Stimulated activated CD8-positive, alpha-beta memory T cell treated with anti-CD3 and anti-CD28 coated beads, Interleukin-15, amount 100 ng/mL, for 4 hours (primary cell): ENCODE results near the gene RPS15.
A peak's percentile ranks its signal among the peaks of the same experiment; 100 is the strongest.
"Not testable (repeated sequence)": the region's sequence is repeated elsewhere in the genome, so short reads cannot be mapped to it uniquely, and the experiment has no call there.

Source experiments
- DNase-seq, 2 donors: peaks; one replicate each; pipeline ENCODE4 v3.0.0-alpha.2; 2020; ENCODE audit warnings: low read depth in 2 of 2

RPS15 gene

DNA sequence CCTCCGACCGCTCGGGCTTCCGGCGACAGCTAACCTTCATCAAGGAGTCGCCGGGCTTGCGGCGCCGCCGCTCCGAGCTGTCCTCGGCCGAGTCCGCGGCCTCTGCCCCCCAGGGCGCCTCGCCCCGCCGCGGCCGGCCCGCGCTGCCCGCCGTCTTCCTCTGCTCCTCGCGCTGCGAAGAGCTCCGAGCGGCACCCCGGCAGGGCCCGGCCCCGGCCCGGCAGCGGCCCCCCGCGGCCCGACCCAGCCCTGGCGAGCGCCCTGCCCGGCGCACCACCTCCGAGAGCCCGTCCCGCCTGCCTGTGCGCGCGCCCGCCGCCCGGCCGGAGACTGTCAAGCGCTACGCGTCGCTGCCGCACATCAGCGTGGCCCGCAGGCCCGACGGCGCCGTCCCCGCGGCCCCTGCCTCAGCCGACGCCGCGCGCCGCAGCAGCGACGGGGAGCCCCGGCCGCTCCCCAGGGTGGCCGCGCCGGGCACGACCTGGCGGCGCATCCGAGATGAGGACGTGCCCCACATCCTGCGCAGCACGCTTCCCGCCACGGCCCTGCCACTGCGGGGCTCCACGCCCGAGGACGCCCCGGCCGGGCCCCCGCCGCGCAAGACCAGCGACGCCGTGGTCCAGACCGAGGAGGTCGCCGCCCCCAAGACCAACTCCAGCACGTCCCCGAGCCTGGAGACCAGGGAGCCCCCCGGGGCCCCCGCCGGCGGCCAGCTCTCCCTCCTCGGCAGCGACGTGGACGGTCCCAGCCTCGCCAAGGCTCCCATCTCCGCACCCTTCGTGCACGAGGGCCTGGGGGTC, 31.3 kb downstream of the RPS15 start:
- DNase-seq, result no peak

DNA sequence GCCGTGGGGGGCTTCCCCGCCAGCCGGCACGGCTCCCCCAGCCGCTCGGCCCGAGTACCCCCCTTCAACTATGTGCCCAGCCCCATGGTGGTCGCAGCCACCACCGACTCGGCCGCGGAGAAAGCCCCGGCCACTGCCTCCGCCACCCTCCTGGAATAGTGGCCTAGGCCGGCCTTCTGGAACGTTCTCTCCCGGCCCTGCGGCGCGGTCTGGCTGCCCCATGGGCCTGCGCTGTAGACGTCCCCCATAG, 31.8 kb downstream of the RPS15 start:
- no peak for DNase-seq

DNA sequence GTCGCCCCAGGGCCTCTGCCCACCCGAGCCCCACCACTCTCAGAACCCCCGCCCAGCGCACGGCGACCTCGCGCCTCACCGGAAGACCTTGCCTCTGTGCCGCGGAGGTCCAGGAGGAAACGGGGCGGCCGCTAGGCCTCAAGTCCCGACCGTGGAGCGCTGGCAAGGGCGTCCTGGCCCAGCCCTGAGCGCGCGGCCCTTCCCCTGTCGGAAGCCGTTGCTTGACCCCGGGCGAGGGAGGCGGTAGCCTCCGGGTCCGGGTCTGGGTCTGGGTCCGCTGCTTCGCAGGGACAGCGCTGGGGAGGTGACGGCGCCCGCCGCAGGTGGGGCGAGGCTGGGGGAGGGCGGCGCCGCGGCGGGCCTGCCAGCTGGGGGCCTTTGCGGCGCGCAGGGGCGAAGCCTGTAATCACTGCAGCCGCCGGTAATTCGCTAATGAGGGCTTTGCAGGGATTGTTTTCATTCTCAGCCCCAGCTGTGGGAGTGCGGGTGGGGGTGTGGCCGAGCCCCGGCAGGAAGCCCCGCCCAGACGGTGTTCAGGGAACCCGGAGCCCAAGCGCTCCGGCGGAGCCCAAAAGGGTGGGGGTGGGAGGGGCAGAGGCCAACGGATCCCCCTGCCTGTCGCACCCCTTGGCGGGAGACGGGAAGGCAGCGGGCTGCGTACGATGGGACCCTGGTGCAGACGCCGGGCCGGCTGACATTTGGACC, 32.3 kb downstream of the RPS15 start:
- DNase-seq, result peak in 1 of 2 donors; percentile 38

DNA sequence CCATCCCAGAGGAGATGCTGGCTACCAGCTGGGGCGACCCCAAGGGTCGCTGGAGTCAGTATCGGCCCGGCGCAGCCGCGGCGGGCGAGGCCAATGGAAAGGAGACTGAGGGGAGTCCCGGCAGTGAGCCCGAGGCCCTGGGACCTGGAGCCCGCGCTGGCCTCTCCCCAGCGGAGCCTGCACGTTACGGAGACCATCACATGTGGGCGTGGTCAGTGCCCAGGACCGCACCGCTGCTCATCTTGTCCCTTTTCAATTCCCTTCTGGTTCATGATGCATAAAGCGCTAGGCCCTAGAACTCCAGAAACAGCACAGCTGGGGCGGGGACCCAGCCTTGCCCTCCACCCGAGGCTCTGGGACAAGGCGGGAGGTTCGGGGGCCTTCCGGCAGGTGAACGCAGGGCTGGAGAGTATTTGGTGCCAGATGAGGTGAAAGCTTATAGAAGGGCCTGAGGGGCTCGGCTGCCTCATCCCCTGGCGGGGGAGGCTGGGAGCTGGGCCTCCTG, 32.9 kb downstream of the RPS15 start:
- no peak for DNase-seq

DNA sequence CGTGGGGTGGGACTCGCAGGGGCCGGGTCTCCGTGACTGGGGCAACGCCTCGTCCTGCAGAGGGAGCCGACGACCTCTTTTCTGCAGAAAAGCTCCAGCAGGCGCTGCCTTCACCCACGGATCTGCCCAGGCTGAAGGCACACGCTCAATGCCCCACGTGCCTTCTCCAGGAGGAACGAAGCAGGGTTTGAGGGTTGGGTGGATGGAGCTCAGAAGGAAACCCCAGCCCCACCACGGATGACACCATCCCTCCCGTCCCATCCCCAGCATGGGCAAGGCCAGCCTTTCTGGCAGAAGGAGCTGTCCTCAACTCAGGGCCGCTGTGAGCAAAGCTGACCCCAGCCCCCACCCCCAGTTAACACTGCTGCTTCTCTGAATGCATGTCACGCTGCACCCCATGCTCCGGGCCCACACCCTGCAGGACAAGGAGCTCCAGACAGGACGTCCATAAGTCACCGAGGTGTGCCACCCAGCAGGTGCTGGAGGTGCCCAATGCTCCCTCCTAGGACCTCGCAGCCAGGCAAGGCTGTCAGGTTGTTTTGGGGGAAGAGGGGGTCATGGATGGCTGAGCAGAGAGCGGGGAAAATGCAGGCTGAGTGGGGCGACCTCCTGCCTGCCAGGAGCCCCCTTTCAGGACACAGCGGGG, 33.4 kb downstream of the RPS15 start:
- DNase-seq, result no peak

- DNase-seq, result no peak
Measured at GRCh38 chr19:1472231-1473084, 34.3 kb downstream of the RPS15 start.

DNA sequence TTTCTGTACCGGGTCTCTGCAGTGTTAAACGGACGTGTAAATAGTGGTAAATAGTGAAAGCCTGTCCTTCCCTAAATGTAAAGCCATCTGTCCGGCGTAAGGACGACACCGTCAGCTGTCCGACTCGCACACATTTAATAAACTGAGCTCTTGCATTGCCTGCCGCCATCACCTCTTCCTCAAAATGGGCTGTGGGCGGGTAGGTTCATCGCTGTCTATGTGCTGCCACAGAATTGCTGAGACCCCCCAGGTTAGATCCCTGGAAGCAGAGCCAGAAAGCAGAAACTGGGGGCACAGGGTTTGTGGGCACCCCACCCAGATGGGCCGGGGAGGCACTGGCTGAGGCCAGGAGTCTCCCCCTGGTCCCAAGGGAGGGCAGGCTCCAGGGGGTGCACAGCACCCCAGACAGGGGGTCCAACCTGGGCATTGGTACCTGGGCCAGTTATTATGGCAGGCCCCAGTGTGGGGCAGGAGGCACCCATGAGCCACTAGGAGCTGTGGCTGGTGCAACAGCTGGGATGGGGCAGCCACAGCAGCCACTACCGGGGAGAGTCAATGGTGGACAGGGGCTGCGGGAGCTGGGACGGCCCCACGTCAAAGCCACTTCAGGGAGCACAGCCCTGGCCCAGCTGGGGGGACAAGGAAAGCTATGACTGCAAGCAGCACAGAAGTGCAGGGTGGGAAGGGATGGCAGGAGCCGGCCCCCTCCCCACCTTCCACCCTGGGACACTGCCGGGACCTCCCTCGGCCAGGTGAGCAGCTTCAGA, 35.1 kb downstream of the RPS15 start:
- no peak for DNase-seq

- DNase-seq, result no peak
Measured at GRCh38 chr19:1474011-1474764, 36.0 kb downstream of the RPS15 start.

GRCh38 chr19:1474765-1475351, 36.7 kb downstream of the RPS15 start:
- DNase-seq, result no peak

- DNase-seq, result no peak
Measured at GRCh38 chr19:1475751-1476437, 37.7 kb downstream of the RPS15 start.

DNA sequence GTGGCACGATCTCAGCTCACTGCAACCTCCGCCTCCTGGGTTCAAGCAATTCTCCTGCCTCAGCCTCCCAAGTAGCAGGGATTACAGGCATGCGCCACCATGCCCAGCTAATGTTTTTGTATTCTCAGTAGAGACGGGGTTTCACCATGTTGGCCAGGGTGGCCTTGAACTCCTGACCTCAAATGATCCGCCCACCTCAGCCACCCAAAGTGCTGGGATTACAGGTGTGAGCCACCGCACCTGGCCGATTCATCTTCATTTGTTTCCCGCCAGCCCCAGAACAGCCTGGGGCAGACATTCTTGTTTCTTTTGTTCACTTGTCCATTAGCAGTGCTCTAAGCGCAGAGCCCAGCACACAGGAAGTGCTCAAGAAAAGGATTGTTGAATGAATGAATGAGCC, 38.9 kb downstream of the RPS15 start:
- DNase-seq, result not testable (repeated sequence)

DNA sequence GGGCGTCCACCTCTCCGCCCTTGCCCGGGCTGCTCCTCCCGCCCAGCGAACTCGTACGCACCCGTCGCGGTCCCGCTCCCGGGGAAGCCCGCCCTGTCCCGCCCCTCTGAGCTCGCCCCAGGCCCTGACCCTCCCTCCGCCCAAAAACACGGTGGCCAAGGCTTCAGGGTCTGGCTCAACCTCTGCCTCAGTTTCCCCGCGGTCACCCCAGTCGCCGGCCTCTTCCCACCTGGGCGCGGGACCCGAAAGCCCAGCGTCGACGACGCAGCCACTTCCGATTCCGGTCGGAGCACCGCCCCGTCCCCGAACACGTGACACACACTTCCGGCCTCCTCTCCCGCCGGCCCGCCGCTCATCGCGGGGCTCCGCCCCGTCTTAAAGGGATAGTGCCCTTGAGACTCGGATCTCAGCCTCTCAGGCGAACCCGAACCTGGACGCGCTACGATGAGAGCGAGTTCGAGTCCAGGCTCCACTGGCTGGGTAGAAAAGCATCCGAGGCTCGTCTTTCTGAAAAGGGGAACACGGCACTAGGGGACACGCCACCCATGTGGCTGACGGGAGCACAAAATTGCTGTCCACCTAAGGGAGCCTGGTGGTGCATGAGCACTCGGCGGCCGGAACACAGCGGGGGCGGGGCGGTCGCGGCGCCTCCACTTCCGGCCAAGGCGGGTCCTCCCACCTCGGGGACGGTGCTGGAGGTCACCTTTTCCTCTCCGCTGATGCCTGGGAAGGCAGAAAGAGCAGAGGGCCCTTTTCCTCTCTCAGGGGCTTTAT, 40.9 kb downstream of the RPS15 start, which contains the start of gene C19orf25:
Gene C19orf25, minus strand, starts transcription at position 282 of the 774 bp plus-strand sequence. CDS start 312 bp downstream, outside the sequence.
- peak; percentile 80 to 85 for DNase-seq

GRCh38 chr19:1481224-1481892, 43.2 kb downstream of the RPS15 start:
- no peak for DNase-seq

DNA sequence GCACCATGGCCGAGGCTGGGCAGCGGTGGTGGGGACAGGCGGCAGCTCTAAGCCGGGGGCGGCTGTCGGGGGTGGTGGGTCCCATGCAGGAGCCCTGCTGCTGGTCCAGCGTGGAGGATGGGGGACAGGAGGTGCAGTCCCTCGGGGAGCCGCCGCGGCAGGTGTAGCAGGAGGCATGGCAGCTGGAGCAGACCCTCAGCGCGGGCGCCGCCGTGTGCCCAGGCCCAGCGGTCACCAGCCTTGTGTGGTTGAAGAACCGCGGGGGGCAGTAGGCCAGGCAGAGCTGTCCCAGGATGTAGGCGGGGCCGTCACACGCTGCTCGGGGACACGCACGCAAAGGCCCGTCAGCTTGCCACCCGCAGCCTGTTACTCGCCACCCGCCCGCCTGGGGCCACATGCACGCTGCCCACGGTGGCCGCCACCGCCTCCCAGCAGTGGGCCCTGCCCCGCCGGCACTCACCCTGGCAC, 43.7 kb downstream of the RPS15 start:
- DNase-seq, result no peak

DNA sequence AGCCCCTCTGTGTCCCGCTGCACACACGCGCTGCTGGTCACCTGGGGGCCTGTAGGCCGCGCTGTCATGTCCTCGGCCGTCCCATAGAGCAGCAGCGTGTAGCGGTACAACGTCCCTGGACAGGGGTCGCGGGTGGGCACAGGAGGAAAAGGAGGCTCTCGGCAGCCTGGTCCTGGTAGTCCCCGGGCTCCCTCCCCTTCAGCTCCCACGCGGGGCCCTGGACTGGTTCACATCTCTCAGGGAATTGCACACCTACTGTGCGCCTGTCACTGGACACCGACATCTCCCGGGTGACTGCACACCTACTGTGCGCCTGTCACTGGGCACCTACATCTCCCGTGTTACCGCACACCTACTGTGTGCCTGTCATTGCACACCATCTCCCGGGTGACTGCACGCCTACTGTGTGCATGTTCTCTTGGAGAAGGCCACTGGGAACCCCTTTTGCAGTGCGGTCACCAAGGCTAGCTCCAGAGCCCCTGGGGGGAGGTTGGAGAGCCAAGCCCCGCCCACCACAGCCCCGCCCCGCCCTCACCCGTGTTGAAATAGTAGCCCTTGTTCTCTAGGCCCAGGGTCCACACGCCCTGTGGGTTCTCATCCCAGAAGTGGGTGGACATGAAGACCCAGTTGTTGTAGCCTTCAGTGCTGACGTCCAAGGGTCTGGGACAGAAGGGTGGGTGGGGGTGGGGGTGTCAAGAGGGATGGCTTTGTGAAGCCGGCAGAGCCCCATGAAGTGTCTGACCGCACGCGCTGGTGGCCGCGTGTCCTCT, 44.4 kb downstream of the RPS15 start:
- no peak for DNase-seq

DNA sequence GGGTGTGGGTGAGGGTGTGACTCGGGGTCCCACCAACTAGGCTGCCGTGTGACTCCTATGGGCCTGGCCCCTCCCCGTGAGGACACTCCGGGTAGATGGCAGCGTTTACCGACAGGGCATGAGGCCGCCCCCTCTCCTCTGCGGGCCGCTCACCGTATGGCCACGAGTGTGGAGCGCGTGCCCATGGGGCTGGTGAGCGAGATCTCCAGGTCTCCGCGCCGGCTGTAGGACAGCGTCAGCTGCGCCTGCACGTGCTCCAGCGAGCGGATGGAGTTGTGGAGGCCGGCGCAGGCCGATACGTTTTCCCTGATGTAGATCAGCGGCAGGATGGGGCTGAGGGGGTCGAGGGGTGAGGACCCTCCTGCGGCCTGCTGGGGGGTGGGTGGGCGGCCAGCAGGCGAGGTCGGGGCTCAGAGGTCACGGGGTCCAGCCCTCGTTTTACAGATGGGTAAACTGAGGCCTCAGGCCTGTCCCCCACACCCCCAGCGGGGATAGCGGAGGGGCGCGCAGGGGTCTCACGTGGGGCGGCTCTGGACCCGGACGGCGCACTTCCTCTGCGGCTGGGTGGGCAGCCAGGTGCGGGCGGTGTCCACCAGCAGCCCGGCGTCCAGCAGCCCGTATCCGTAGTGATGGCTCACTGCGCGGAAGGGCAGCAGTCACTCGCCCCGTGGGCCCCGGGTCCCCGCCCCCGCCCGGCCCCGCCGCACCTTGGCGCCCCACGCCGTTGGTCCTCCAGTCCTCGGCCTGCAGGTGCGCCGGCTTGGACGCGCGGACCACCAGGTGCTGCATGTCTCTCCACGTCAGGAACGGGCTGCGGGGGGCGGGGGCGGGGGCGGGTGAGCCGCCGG, 45.2 kb downstream of the RPS15 start:
- DNase-seq, result no peak
